SJCRH30 (cell line): Measurements from ENCODE around the gene FGFRL1. TPM values are rescaled to one million over a fixed set of nuclear protein-coding genes. Genes with fewer than 3 reads are reported as not detected.
"Not testable (repeated sequence)": the region's sequence is repeated elsewhere in the genome, so short reads cannot be mapped to it uniquely, and the experiment has no call there.

Experiments
- DNase-seq, 2 experiments: peaks; one replicate each; pipeline ENCODE4 v3.0.0-alpha.2; 2015 to 2020
- H3K27ac ChIP-seq: fragments of 250-450 bp; sonication (Bioruptor Pico); 2 replicates; pipeline ENCODE4 v1.5.1; 2020; ENCODE audit warnings: mild to moderate bottlenecking, moderate library complexity
- H3K27me3 ChIP-seq: fragments of 250-450 bp; sonication (Bioruptor Pico); 2 replicates; pipeline ENCODE4 v1.5.1; 2020; ENCODE audit warnings: mild to moderate bottlenecking, moderate library complexity
- H3K36me3 ChIP-seq: fragments of 250-450 bp; sonication (Bioruptor Pico); 2 replicates; pipeline ENCODE4 v1.5.1; 2020; ENCODE audit warnings: mild to moderate bottlenecking, moderate library complexity
- H3K4me1 ChIP-seq: fragments of 250-450 bp; sonication (Bioruptor Pico); 2 replicates; pipeline ENCODE4 v1.5.1; 2020; ENCODE audit warnings: mild to moderate bottlenecking, moderate library complexity
- H3K4me3 ChIP-seq: fragments of 250-450 bp; sonication (Bioruptor Pico); 2 replicates; pipeline ENCODE4 v1.5.1; 2020; ENCODE audit warnings: mild to moderate bottlenecking, moderate library complexity
- H3K9me3 ChIP-seq: fragments of 250-450 bp; sonication (Bioruptor Pico); replicated peaks from 2 replicates; pipeline ENCODE4 v1.5.1; 2020; ENCODE audit warnings: mild to moderate bottlenecking, moderate library complexity
- total RNA-seq: library from RNA; depleted of rRNA; stranded (reverse); fragments of >200 nt; shearing (Covaris generic); gene quantifications from 2 replicates; pipeline ENCODE4 v1.2.3, GENCODE V29; 2014

Gene FGFRL1
- total RNA-seq, 1 experiment from 2014 or later = 51.2 TPM

DNA sequence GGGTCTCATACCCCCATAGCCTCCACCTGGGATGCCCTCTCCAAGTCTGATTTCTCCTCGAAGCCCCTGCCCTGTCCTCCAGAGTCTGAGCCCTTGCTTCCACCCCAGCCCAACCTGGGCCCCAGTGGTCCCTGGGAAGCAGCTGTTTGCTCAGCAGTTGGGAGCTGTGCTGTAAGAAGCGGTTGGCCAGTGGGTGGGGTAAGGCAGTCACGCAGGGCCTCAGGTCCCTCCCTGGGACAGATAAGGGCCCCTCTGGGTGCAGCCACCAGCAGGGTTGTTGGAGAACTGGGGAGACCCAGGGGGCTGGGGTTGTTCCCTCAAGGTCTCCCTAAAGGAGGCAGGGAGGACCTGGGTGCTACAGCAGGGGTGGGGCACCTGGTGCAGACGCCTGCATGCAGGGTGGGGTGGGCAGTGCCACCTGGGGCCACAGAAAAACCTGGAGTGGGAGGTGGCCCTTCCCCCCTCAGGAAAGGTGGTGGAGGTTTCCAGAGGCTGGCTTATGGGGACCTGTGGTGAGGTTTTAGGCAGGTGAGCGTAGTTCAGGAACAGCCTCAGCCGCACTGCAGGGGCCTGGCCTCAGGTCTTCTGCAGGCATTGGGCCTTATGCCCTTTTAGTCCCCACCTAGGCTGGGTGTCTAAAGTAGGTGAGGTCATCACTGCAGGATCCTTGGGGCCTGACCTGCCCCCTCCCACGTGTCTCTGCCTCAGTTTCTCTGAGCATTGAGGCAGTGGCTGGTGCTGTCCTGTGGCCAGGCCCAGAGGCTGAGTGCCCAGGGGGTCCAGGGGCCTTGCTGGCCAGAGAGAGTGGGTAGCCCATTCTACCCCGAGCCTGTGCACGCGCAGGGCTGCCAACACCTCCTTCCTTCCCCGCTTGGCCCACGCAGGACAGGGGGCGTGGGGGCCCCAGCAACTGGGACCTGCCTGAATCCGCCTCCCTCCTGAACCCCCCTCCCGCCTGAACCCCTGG is 15.1 kb upstream of the FGFRL1 start:
- H3K27me3 ChIP-seq = peaks cover 5% of the 10 kb centered on the region; the same call in 1 of the 2 replicates
- DNase-seq = no peak

DNA sequence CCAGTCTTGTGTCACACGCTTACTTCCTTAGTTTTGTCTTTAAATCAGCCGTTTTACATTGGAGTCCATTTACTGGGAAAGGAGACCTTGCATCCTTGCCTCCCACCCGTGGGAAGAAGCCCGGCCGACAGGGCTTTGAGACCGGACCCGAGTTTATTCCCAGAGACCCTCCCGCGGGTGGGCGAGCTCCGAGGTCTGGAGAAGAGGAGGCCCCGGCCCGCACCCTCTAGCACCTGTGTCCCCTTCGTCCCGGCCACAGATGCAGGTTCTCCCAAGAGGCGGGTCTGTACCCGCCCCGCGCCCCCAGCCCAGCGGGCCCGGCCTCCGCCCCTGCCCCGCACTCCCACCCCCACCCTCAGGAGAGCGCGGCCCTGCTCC is 14.4 kb upstream of the FGFRL1 start:
- Histone ChIP-seq H3K9me3 (no peaks in the 10 kb centered on the region), H3K27ac (no peak overlapping the region), H3K36me3 (no peaks in the 10 kb centered on the region), H3K27me3 (peaks cover 5% of the 10 kb centered on the region; the same call in 1 of the 2 replicates), H3K4me3 (no peak overlapping the region), H3K4me1 (no peaks in the 10 kb centered on the region; the same call in 1 of the 2 replicates)
- no peak for DNase-seq

More for the DNA sequence above, 15.1 kb upstream of the FGFRL1 start:
- Histone ChIP-seq H3K4me3 (no peak overlapping the region), H3K9me3 (no peaks in the 10 kb centered on the region), H3K27ac (no peak overlapping the region), H3K4me1 (no peaks in the 10 kb centered on the region; the same call in 1 of the 2 replicates), H3K36me3 (no peaks in the 10 kb centered on the region)

DNA sequence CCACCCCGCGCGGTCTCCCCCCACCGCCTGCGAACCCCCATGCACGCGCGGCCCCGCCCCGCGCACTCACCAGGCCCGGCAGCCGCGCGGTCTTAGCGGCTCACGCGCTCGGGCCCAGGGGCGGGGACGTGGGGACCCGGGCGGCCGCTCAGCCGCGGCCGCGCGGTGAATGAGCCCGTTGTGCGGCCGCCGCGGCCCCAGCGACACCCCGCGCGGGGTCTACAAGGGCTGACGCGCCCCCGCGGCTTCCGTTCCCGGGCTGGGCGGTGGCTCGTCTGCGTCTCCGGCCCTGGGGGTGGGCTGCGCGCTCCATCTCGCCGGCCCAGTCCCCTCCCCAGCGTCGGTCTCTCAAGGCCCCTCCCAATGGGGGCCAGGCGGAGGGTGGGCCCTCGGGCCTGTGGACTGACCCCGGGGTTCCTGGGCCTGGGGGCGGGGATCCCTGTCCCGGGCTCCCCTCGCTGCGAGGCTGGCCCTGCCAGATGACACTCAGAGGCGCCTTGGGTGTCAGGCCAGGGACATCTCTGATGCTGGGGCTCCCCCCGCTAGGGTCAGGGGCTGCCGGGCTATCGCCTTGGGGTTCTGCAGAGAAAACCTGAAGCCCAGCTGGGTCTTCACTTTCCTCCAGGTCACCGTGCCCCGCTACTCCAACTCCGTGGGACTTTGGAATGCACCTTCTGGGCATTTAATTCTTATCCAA is 13.9 kb upstream of the FGFRL1 start:
- no peaks in the 10 kb centered on the region; the same call in 1 of the 2 replicates for H3K4me1 ChIP-seq
- peak overlapping the region; percentile 25; the same call in 1 of the 2 replicates for H3K4me3 ChIP-seq
- peaks cover 5% of the 10 kb centered on the region; the same call in 1 of the 2 replicates for H3K27me3 ChIP-seq
- no peak for DNase-seq
- no peaks in the 10 kb centered on the region for H3K36me3 ChIP-seq
- no peak overlapping the region for H3K27ac ChIP-seq
- H3K9me3 ChIP-seq = no peaks in the 10 kb centered on the region

DNA sequence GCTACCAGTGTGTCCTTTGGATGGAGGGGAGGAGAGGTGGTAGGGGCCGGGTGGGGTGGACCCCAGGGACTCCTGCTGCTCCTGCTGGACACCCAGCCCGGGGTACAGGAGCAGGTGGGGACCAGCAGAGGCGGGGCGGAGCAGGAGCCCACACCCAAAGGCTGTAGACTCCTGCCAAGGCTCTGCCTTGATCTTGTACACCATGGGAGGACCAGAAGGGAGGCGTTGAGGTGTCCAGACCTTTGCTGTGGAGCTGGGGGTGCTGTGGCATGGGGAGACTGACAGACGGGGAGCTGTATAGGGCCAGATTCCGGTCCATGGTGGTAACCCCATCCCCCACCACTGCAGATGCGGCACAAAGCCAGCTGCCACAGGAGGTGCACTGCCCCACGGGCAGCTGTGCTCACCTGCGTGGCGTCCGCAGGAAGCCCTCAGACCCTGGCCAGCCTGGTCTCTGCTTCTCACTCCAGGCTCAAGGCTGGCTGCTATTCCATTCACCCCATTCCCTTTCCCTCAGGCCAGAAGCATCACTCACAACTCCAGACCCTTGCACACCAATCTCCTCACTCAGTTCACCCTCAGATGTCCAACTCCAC is 13.2 kb upstream of the FGFRL1 start:
- DNase-seq = no peak
- Histone ChIP-seq H3K36me3 (no peaks in the 10 kb centered on the region), H3K27me3 (peaks cover 5% of the 10 kb centered on the region; the same call in 1 of the 2 replicates), H3K4me3 (no peak overlapping the region), H3K4me1 (no peaks in the 10 kb centered on the region; the same call in 1 of the 2 replicates), H3K9me3 (no peaks in the 10 kb centered on the region), H3K27ac (no peak overlapping the region)

DNA sequence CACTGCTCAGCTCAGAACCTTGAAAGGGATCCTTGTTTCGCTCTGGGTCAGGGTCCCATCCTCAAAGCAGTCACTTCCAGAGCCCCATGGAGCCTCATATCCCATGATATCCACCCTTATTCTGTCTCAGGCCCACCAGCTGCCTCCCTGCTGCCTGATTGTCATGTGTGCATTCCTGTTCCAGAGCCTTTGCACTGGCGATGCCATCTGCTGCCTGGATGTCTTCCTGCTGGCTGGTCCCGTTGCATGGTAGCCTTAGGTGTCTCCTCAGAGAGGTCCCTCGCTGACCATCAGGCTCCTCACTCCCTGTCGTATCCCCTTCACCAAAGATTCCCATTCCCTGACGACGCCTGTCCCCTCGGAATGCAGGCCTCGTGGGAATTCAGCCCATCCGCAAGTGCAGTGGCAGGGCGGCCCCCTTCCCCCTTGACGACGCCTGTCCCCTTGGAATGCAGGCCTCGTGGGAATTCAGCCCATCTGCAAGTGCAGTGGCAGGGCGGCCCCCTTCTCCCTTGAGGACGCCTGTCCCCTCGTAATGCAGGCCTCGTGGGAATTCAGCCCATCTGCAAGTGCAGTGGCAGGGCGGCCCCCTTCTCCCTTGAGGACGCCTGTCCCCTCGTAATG is 12.1 kb upstream of the FGFRL1 start:
- not testable (repeated sequence) for H3K4me1 ChIP-seq, H3K9me3 ChIP-seq, H3K27ac ChIP-seq, H3K27me3 ChIP-seq, DNase-seq, H3K4me3 ChIP-seq, H3K36me3 ChIP-seq

DNA sequence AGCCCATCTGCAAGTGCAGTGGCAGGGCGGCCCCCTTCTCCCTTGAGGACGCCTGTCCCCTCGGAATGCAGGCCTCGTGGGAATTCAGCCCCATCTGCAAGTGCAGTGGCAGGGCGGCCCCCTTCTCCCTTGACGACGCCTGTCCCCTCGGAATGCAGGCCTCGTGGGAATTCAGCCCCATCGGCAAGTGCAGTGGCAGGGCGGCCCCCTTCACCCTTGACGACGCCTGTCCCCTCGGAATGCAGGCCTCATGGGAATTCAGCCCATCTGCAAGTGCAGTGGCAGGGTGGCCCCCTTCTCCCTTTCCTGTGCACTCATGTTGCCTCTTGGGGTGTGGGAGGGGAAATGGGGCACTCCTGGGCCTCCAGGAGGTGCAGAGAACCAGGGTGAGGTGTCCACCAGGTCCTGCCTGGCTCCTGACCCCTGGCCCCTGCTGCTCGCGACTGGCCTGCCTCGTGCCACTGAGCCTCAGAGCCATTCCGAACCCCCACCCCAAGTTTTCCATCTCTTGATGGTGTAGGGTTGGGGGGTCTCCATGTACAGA is 11.5 kb upstream of the FGFRL1 start:
- Histone ChIP-seq H3K9me3 (no peaks in the 10 kb centered on the region), H3K4me1 (no peaks in the 10 kb centered on the region), H3K27me3 (peaks cover 5% of the 10 kb centered on the region; the same call in 1 of the 2 replicates), H3K4me3 (no peak overlapping the region), H3K36me3 (no peaks in the 10 kb centered on the region), H3K27ac (no peak overlapping the region)
- DNase-seq = no peak

DNA sequence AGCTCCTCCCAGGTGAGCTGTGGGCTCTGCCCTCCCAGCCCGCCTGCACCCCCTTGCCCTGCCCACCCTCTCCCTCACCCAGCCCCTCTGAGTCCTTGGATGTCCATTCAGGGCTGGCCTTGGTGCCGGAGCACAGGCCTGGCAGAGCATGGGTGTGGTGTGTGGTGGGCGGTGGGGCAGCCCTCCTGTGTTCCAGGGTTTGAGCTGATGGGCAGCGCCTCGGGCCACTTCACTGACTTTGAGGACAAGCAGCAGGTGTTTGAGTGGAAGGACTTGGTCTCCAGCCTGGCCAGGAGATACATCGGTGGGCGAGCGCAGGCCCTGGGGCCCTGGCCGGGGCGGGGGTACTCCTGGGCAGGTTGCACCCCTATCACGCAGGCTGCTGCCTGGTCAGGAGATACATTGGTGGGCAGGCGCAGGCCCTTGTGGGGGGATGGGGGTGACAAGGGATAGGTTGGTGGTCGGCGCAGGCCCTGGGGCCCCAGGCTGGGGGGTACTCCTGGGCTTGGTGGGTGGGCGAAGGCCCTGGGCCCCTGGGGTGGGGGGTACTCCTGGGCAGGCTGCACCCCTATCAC is 10.7 kb upstream of the FGFRL1 start:
- Histone ChIP-seq H3K9me3 (no peaks in the 10 kb centered on the region), H3K27me3 (peaks cover 5% of the 10 kb centered on the region; the same call in 1 of the 2 replicates), H3K4me3 (no peak overlapping the region), H3K4me1 (no peaks in the 10 kb centered on the region), H3K36me3 (no peaks in the 10 kb centered on the region), H3K27ac (no peak overlapping the region)
- no peak for DNase-seq

DNA sequence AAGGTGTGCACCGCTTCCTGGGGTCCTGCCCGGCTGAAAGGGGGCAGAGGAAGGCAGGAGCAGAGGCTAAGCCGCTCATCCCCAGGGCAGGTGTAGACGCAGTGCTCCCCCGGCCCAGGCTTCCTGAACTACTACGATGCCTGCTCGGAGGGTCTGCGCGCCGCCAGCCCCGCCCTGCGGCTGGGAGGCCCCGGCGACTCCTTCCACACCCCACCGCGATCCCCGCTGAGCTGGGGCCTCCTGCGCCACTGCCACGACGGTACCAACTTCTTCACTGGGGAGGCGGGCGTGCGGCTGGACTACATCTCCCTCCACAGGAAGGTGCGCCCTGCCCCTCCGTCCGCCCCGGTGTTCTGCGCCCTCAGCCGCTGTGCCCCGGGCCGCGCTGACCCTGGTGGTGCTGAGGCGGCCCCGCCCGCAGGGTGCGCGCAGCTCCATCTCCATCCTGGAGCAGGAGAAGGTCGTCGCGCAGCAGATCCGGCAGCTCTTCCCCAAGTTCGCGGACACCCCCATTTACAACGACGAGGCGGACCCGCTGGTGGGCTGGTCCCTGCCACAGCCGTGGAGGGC is 9.8 kb upstream of the FGFRL1 start:
- no peak for DNase-seq
- Histone ChIP-seq H3K27ac (no peak overlapping the region), H3K36me3 (no peaks in the 10 kb centered on the region), H3K4me3 (no peak overlapping the region), H3K27me3 (peaks cover 5% of the 10 kb centered on the region; the same call in 1 of the 2 replicates), H3K9me3 (no peaks in the 10 kb centered on the region), H3K4me1 (no peaks in the 10 kb centered on the region)

DNA sequence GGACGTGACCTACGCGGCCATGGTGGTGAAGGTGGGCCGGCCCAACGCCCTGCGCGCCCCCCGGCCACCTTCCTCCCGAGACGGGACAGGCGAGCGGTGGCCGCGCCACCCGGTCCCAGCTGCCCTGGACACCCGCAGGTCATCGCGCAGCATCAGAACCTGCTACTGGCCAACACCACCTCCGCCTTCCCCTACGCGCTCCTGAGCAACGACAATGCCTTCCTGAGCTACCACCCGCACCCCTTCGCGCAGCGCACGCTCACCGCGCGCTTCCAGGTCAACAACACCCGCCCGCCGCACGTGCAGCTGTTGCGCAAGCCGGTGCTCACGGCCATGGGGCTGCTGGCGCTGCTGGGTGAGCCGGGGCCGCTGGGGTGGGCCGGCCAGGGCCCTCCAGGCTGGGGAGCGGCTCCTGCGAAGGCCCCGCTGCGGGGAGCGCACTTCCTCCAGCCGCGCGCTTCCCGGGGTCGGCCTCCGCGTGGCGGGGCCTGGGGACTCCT is 9.2 kb upstream of the FGFRL1 start:
- no peak for DNase-seq
- H3K27me3 ChIP-seq = peaks cover 5% of the 10 kb centered on the region; the same call in 1 of the 2 replicates
- no peak overlapping the region for H3K4me3 ChIP-seq
- H3K27ac ChIP-seq = no peak overlapping the region
- no peaks in the 10 kb centered on the region for H3K36me3 ChIP-seq
- no peaks in the 10 kb centered on the region for H3K4me1 ChIP-seq
- H3K9me3 ChIP-seq = no peaks in the 10 kb centered on the region

DNA sequence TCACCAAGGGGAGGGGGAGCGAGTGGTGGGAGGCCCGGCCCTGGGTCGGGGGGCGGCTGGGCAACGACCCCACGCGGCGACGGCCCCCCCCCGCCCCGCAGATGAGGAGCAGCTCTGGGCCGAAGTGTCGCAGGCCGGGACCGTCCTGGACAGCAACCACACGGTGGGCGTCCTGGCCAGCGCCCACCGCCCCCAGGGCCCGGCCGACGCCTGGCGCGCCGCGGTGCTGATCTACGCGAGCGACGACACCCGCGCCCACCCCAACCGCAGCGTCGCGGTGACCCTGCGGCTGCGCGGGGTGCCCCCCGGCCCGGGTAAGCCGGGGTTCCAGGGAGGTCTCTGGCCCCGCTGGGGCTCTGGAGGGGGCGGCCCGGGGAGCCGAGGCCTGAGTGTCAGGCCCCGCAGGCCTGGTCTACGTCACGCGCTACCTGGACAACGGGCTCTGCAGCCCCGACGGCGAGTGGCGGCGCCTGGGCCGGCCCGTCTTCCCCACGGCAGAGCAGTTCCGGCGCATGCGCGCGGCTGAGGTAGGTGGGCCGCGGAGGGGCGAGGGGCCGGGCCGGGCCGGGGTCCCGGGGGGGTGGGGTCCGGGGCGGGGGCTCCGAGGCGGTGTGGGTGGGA is 8.7 kb upstream of the FGFRL1 start:
- H3K27ac ChIP-seq = no peak overlapping the region
- H3K4me3 ChIP-seq = no peak overlapping the region
- no peaks in the 10 kb centered on the region for H3K9me3 ChIP-seq
- no peaks in the 10 kb centered on the region for H3K4me1 ChIP-seq
- DNase-seq = no peak
- H3K36me3 ChIP-seq = no peaks in the 10 kb centered on the region
- peaks cover 3% of the 10 kb centered on the region; the same call in 1 of the 2 replicates for H3K27me3 ChIP-seq

DNA sequence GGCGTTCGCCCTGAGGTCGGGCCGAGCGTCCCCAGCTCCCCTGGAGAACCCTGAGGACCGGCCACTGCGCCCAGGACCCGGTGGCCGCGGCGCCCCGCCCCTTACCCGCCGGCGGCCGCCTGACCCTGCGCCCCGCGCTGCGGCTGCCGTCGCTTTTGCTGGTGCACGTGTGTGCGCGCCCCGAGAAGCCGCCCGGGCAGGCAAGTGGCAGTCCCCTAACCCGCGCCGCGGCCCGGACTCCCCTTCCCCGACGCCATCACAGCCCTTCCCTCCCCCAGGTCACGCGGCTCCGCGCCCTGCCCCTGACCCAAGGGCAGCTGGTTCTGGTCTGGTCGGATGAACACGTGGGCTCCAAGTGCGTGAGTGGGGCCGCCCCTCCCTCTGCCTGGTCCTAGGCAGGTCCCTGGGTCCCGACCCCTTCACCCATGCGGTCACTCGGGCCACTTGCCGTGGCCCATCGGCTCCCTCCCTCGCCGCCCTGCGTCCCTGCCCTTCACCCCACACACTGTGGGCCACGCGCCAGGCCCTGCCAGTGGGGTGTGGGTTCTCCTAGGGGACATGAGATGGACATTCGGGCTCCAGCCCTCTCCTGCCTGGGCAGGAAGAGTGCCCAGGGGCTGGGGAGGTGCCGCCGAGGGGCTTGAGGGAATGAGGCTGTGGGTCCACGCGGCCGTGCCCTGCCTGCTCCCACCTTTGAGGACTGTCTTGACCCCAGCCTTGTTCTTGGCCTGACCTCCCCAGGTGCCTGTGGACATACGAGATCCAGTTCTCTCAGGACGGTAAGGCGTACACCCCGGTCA is 8.0 kb upstream of the FGFRL1 start:
- no peaks in the 10 kb centered on the region for H3K36me3 ChIP-seq
- peaks cover 4% of the 10 kb centered on the region; the same call in 1 of the 2 replicates for H3K27me3 ChIP-seq
- no peak overlapping the region for H3K4me3 ChIP-seq

DNA sequence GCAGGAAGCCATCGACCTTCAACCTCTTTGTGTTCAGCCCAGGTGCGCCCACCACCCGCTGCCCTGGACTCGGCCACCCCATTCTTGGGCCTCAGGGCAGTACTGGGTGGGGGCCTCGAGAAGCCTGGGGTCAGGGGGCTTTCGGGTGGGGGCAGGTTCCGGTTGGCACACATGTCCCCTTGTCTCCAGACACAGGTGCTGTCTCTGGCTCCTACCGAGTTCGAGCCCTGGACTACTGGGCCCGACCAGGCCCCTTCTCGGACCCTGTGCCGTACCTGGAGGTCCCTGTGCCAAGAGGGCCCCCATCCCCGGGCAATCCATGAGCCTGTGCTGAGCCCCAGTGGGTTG is 7.4 kb upstream of the FGFRL1 start:
- H3K9me3 ChIP-seq = no peaks in the 10 kb centered on the region
- H3K4me1 ChIP-seq = peaks cover 2% of the 10 kb centered on the region; the same call in 1 of the 2 replicates
- DNase-seq = no peak
- H3K4me3 ChIP-seq = no peak overlapping the region
- H3K36me3 ChIP-seq = no peaks in the 10 kb centered on the region
- peaks cover 4% of the 10 kb centered on the region; the same call in 1 of the 2 replicates for H3K27me3 ChIP-seq
- no peak overlapping the region for H3K27ac ChIP-seq

More for the DNA sequence above, 8.0 kb upstream of the FGFRL1 start:
- DNase-seq = no peak
- H3K4me1 ChIP-seq = no peaks in the 10 kb centered on the region
- no peaks in the 10 kb centered on the region for H3K9me3 ChIP-seq
- no peak overlapping the region for H3K27ac ChIP-seq
